ENCODE results near the gene SLC25A33.

Gene SLC25A33

DNA sequence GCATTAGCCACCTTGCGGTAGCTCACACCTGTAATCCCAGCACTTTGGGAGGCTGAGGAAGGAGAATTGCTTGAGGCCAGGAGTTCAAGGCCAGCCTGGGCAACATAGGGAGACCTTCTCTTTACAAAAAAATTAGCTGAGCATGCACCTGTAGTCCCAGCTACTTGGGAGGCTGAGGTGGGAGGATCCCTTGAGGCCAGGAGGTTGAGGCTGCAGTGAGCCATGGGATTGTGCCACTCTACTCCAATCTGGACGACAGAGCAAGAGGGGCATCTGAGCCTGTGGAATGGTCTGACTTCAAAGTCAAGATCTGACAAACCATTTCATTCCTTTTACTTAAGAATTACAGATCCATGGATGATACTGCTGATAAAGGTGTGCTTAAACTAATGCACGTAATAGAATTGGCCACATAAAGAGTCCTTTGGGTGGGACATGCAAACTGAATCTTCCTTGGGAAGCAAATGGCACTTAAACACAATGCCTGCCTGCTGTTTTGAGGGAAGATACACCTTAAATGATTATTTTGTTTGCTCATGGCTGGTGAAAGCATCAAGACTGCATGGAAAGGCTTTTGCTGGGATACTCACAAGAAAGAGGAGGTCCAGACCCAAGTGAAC is 47.0 kb downstream of the SLC25A33 start:
- no peak for DNase-seq (ENCODE audit: low read depth in 1 of 2, low spot score in 1 of 2)

DNA sequence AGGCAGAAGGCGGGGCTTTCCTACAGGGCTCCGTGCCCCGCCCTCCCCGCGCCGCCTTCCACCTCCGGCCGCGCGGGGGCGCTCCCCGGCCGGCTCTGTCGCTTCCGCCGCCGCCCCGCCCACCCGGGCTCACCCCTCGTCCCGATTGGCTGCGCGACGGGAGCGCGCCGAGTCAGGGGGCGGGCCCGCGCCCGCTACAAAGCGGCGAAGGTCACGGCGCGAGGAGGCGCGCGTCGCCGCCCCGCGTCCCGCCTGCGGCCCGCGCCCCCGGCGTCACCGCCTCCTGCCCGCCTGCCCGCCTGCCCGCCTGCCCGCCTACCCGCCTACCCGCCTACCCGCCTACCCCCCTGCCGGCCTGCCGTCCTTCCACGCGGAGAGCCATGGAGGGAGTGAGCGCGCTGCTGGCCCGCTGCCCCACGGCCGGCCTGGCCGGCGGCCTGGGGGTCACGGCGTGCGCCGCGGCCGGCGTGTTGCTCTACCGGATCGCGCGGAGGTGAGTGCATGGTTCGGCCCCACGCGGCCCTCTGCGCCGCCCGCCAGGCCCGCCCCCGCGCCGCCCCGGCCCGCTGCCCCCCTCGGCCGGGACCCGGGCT is 49.4 kb downstream of the SLC25A33 start, which contains the start of gene TMEM201:
TSS of gene TMEM201 (plus strand) at position 361 of the 593 bp plus-strand sequence. CDS start at position 381, 20 bp downstream.
- DNase-seq (ENCODE audit: low read depth in 1 of 2, low spot score in 1 of 2), result peak; percentile 90 to 96

DNA sequence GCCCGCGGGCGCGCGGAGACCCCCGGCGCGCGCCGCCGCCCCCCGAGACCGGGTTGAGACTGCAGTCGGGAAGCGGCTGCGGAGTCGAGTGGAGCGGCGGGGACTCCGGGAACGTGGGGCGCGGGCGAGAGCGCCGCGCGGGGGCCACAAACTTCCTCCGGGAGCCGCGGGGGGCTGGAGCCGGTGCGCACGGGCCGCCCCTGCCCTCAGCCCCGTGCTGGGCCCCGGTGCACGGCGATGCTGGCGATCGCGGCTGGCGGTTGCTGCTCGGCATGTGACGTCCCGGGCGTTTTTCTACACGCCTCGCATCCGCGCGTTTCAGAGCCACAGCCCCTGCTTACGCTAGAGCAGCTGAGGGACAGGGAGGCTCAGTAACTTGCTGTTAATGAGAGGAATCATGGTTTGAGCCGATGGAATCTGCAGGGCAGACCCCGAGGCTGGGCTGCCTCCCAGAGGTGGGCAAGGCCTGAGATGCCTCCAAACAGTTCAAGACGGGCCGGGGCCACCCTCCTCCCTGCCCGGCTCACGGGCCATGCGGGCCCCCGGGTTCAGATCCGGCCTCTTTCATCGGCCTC is 50.0 kb downstream of the SLC25A33 start:
- peak in 1 of 2 donors; percentile 20 for DNase-seq (ENCODE audit: low read depth in 1 of 2, low spot score in 1 of 2)

DNA sequence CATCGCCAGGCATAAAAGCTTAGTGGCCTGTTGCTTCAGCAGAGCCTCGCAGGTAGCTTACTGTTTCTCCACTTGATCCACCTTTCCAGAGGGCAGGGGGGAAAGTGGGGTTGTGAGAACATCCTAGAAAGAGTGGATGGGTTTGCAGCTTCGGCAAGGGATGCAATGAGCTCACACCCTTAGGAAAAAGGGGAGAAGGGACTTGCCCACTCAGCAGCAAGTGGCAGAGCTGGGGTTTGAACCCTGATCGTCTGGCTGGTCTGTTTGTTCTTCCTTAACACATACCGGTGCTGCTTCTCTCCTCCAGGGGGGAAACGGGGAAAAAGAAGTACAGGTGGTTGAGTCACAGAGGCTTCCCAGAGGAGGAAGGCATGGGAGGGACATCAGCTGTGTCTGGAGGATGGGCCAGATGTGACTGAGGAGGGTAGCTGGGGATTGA is 50.5 kb downstream of the SLC25A33 start:
- no peak for DNase-seq (ENCODE audit: low read depth in 1 of 2, low spot score in 1 of 2)

DNA sequence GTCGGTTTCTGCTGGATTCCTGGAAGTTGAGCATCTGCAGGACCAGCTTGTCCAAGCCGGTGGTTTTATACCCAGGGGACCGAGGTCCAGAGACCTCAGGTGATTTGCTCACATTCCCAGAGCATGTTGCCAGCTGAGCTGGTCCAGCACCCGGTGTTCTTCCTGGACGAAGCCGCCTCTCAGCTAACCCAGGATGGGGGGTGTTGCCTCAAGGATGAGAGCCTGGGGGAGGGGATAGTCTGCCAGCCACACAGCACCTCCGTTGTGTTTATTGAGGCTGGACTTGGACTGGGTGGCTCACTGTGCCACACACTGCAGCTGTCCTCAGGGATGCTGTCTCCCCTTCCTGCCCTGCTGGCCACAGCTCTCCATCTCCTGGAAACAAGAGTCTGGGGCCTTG is 50.9 kb downstream of the SLC25A33 start:
- DNase-seq (ENCODE audit: low read depth in 1 of 2, low spot score in 1 of 2), result no peak

DNA sequence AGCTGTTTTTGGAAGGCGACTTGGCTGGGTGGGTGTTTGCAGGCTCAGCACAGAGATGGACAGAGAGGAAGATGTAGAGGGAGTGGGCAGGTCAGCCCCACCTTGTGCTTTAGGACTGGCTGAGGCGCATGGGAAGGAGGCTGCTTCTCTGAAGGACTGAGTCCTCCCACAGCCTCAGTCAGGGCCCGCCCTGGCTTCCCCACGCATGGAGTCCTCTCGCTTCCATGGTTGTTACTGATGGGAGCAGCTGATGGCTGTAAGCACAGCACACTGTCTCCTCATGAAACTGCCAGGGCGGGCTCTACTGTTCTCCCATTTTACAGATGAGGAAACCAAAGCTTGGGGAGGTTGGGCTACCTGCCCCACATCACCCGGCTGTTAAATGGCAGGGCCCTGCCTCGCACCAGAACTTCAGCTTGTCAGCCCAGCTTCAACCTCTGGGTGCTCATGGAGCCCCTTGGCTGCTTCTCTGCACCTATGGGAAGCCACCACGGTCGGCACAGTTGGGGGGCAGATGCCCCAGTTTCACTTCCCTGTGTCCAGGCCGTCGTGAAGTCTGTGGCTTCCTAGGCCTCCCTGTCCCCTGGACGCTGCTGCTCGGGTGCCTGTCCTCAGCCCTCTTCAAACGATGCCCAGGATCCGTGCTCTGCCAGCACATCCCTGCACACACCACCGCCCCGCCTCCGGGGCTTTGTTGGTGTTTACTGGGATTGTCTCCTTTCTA is 51.8 kb downstream of the SLC25A33 start:
- DNase-seq (ENCODE audit: low read depth in 1 of 2, low spot score in 1 of 2), result no peak

DNA sequence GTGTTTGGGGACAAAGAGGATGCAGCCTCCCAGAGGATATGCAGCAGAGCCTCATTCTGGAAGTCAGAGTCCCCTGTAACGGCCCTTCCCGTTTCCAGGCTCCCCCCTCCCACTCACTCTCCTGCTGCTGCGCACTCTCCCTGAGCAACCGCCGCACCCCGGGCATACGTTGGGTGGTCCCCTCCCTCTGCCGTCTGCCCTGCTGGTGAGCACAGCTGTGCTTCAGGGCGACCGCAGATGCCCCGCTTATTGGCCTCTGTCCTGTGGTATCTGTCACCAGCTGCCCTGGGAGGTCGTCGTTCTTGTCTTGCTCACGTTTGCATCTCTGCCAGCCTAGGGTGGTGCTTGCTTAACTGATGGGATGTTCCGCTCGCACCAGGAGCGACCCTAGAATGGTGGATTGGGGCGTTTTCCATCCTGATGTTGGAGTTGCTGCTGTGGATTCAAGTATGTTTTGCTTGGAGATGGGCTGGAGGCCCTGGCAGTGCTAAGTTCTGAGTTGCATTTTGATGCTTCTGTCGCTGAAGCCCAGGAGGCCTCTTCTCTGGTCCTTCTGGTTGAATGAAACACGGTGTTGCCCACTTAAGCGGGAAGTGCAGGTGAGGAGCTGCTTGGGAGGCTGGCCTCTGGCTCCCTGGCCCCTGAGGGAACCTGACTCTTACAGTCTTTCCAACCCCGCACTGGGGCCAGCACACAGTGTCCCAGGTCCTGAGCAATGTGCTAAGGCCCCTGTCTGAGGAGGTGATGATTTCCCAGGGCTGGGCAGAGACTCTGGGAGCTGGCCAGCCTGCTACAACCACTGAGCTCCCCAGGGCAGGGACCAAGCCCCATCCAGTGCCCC is 52.6 kb downstream of the SLC25A33 start:
- DNase-seq (ENCODE audit: low read depth in 1 of 2, low spot score in 1 of 2), result no peak

DNA sequence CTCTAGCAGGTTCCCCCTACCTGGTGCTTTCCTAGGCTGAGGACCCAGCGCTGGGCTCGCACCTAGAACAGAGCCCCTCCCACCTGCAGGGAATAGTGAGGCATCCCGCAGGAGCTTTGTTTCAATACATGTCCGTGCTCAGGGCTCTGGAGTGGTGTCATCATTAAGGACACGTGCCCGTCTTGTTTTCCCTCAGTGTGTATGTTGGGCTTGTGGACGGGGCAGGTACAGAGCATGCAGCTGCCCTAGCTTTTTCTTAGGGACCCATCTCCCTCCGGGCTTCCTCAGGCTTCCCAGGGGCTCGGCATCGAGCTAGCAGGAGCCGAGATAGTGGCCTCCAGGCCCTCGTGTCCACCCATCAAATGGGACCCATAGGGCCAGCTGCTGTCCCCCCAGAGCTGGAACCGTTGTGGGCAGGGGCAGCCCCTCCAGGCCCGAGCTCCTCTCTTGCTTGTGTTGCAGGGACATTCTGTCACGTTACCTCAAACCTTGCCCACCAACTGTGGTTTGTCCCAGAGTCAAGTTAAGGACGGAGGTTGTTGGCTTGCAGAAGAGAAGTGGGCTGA is 53.3 kb downstream of the SLC25A33 start:
- no peak for DNase-seq (ENCODE audit: low read depth in 1 of 2, low spot score in 1 of 2)

DNA sequence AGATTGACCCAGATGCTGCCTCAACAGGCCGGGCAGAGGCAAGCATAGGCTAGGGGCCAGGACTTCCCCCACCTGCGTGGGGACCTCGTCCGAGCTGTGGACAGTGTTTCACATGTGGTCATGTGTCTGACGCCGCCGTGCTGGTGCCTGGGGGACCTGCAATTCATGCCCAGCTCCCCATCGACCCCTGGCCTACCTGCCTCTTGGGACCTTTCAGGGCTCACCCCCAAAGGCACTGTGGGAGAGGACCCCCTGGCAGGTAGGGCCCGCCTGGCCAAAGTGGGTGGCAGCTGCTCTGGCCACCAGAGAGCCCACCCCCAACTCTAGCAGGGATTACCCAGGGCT is 53.9 kb downstream of the SLC25A33 start:
- DNase-seq (ENCODE audit: low read depth in 1 of 2, low spot score in 1 of 2), result no peak

DNA sequence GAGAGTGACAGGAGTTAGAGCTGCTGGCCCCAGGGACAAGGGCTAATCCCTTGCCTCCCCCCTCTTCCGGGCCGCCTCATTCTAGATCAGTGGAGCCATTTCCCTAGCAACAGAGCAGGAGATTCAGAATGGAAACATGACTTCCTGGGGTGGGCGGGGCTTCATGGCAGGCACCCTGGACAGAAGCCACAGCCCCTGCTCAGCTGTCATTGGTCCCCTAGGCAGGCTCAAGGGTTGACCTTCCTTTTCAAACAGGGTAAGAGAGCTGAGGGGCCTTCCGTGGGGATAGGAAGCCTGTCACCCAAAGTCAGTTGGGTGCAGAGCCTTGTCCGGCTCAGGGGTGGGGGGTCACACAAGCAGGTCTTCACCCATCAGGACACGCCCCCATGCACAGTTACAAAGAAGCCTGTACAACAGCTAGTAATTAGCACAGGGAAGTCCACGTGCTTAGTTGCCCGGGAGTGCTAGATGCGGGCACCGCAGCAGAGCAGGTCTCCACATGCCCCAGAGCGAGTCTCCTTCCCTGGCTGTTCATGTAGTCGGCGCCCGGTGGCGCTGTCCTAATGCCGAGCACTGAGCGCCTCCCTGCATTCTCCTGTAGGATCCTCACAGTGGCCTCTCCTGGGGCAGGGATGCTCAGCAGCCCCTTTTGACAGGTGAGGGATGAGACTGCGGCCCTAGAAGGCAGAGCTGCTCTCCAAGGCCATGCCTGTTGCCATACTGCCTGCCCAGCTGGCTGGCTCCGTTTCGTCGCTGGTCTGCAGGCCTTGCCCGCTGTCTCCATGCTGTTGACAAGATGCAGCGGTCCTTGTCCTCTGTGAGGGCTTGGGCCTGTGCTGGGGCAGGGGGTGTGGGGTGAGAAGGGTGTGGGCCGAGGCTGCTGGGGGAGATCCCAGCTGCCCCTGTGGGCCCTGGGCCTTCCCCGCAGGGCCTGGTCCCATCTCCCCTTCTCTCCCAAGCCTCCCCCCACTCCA is 54.5 kb downstream of the SLC25A33 start:
- DNase-seq (ENCODE audit: low read depth in 1 of 2, low spot score in 1 of 2), result no peak

DNA sequence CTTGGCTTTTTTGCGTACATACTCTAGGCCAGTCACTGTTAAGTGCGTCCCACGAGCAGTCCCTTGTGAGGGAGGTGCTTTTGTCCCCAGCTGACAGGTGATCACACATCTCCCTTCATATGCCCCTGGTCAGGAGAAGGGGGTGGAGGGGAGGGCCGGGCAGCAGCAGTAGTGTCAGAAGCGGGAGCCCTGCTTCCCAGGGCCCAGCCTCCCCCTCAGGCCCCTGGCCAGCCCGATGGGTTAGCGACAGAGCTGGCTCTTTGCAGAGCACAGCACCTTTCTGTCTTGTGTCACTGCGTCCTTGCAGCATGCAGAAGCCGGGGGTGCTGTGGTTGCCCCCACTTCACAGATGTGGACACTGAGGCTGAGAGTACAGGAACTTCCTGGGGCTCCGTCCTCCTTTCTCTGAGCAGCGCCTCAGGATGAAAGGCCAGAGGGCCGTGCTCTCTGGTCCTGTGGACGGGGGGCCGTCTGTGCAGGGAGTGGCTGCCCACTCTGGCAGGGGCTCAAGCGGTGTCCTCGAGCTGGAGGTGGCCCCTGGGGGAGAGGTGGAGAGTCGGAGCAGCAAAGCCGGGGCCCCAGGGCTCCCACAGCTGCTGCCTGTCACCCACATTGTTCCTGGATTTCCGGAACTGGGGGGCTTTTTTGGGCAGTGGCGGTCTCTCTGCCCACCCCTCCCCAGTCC is 55.3 kb downstream of the SLC25A33 start:
- no peak for DNase-seq (ENCODE audit: low read depth in 1 of 2, low spot score in 1 of 2)

DNA sequence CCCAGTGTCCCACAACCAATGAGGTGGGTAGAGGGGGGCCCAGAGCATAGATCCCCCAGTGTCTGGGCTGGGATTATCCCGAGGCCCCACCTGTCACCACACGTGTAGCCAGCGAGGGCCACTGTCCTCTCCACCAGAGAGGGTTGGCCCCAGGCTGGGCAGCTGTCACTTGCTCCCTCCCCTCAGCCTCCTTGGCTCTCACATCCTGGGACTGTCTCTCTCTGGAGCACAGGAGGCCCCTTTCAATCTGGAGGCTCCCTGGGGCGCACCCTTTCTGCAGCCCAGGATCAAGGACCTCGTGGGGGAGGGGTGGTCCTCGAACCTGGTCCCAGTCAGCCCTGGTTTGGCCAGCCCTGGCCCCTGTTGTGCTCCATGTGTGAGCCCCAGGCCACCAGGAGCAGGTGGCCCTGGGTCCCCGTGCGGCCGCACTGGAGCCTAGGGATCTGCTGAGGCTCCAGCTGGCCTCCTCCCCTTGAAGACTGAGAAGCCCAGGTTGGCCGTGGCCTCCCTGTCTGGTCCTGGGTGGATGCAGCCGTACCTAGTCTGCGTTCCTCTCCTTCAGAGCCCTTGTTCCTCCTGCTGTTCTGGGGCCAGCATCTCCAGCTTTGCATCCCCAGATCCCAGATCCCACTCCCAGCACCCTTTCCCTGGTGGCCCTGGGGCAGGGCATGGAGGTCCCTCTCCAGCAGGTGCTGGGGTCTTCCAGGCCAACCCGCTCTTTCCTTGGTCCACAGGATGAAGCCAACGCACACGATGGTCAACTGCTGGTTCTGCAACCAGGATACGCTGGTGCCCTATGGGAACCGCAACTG is 56.1 kb downstream of the SLC25A33 start:
- no peak for DNase-seq (ENCODE audit: low read depth in 1 of 2, low spot score in 1 of 2)

DNA sequence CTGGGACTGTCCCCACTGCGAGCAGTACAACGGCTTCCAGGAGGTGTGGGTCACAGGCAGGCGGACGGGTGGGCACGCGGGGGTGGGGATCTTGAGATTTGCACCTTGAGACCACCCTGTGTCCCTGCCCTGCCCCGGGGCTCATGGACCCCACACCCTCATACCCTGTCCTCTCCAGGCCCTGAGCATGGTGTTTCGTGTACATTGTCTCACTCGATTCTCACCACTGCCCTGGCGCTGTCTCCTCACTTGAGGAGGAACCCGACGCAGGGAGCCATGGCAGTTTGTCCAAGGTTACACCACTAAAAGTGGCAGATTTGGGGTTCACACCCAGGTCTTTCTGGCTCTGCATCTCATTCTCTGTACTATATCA is 56.7 kb downstream of the SLC25A33 start:
- DNase-seq (ENCODE audit: low read depth in 1 of 2, low spot score in 1 of 2), result no peak

DNA sequence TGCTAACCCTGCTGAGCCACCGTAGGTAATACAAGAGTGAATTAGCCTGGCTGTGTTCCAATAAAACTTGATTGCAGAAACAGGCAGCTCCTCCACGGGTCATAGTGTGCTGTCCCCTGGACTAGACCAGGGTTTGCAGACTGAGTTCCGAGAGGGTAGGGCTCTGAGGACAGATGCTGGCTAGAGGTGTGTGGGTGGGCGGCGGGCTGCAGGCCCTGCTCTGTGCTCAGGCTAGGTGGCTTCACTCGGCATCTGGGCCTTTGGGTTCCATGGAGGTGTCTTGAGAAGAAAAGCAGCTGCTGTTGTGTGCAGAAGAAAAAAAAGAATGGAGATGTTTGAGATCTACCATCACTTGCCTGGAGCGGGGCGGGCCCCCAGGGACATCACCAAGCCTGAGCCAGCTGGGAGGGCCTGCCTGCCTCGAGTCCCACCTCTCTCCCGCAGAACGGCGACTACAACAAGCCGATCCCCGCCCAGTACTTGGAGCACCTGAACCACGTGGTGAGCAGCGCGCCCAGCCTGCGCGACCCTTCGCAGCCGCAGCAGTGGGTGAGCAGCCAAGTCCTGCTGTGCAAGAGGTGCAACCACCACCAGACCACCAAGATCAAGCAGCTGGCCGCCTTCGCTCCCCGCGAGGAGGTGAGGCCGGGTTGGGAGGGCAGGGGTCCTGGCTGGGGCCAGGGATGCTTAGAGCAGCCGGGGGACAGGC is 57.3 kb downstream of the SLC25A33 start:
- no peak for DNase-seq (ENCODE audit: low read depth in 1 of 2, low spot score in 1 of 2)

DNA sequence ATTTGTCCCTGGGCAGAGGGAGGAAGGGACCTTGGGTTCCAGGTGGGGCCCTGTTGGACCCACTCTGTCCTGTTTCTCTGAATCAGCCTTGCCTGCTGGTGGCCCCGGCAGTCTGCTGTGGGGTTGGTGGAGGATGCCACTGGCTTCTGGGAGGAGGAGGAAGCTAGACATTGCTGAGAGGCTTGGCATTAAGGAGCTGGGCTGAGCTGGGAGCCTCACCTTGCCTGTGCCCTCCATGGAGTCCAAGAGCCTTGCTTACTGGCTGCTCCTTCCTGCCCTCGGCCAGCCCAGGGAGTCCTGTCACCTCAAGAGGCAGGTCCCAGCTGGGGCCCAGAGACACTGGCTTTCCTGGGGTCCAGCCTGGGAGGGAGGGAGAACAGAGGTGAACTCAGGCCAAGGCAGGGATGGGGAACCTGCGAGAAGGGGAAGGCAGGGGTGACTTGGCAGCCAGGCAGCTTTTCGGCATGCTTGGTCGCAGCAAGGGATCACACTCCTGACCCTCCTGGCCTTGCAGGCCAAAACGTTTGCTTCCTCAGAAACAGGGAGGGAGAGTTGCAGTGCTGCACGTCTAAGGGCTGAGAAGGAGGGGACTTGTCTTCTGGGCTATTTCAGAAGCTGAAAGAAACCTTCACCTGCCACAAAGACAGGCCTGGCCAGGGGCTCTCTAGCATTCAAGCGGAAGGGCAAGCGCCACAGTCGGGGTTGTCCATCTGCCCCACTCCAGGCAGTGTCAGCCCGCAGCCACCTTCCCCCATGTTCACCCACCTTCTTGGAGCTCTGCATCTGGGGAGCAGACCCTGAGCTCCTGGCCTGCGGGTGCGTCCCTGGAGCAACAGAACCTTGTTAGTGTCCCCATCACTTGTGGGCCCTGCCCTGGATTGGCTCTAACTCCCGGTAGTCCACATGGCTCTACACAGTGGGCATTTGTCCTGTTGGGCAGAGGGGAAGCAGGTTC is 58.4 kb downstream of the SLC25A33 start:
- DNase-seq (ENCODE audit: low read depth in 1 of 2, low spot score in 1 of 2), result no peak

DNA sequence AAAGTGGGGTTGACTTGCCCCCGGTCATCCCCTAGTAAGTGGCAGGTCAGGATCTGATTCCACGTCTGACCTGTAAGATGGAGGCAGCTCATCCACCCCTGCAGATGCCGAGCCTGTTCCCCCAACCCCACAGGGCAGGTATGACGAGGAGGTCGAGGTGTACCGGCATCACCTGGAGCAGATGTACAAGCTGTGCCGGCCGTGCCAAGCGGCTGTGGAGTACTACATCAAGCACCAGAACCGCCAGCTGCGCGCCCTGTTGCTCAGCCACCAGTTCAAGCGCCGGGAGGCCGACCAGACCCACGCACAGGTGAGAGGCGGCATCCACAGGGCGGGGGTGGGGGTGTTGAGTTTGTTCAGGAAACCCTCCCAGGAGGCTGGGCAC is 59.0 kb downstream of the SLC25A33 start:
- DNase-seq (ENCODE audit: low read depth in 1 of 2, low spot score in 1 of 2), result no peak

DNA sequence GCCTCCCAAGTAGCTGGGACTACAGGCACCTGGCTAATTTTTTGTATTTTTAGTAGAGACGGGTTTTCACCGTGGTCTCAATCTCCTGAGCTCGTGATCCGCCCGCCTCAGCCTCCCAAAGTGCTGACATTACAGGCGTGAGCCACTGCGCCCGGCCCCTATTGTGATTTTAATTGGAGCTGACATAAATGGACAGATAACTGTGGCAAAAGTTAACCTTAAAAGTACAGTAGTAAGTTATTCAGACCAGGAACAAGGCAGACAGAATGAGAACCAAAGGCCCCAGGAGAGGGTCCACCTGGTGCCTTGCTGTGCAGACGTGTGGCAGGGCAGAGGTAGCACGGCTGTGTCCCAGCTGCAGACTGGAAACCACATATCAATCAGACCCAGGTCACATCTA is 60.5 kb downstream of the SLC25A33 start:
- no peak for DNase-seq (ENCODE audit: low read depth in 1 of 2, low spot score in 1 of 2)

All from activated T-helper 1 cell treated with anti-CD3 and anti-CD28 coated beads, Interleukin-2, amount 50 U/mL, for 16 hours (primary cell).